ENCODE data around the gene NUDT3. TPM values are rescaled to one million over a fixed set of nuclear protein-coding genes. Genes with fewer than 3 reads are reported as not detected.

Gene NUDT3
- total RNA-seq, 1 experiment from 2014 or later = 25.2 TPM

DNA sequence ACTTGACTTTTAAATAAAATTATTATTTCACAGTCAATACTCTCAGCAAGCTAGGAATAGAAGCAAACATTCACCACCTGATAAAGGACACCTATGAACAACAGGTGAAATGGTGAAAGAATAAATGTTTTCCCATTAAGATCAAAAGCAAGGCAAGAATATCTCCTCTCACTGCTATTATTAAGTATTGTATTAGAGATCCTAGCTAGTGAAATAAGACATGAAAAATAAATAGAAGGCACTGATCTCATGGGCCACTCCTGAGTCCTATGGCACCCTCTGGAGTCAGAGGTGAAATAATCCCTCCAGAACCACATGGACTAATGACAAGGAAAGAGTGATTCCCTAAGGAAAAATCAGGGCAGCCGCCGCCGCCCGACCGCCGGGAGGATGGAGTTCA is 4.0 kb upstream of the NUDT3 start:
- TF ChIP-seq CBX3 (IDR thresholded peaks at IDR 0.05; ENCODE audit: low read depth) = peak; percentile 48; the same call in 1 of the 2 replicates
- TF ChIP-seq SRF (IDR thresholded peaks at IDR 0.05; ENCODE audit: low read depth) = no peak
- Histone ChIP-seq H3K9me3 (ENCODE audit: control insufficient read depth in 1 of 2, insufficient read depth in 1 of 2, low read depth in 1 of 2, low read length in 2 of 2) (no peaks in the 10 kb centered on the region), H3K9ac (ENCODE audit: low read length) (no peak overlapping the region), H3K4me1 (ENCODE audit: control insufficient read depth in 1 of 2, insufficient read depth in 2 of 2, low read length in 2 of 2) (peaks cover 5 to 6% of the 10 kb centered on the region in 2 experiments; a peak in 2 of 4 replicates), H2AFZ (ENCODE audit: low read depth, low read length, poor library complexity, severe bottlenecking) (no peak overlapping the region), H3K27ac (ENCODE audit: low read depth, low read length) (no peak overlapping the region), H3K9me2 (ENCODE audit: insufficient read depth) (no peaks in the 10 kb centered on the region), H4K20me1 (ENCODE audit: insufficient read depth) (no peaks in the 10 kb centered on the region), H3K4me2 (ENCODE audit: low read length) (no peak overlapping the region), H3K79me2 (ENCODE audit: insufficient read depth, low read length) (peaks cover 9% of the 10 kb centered on the region), H3K27me3 (ENCODE audit: insufficient read depth, low read length) (no peaks in the 10 kb centered on the region), H3K4me3 (replicated peaks in 1 of 2; ENCODE audit: low read depth in 1 of 2, low read length in 2 of 2) (no peak overlapping the region), H3K36me3 (ENCODE audit: control insufficient read depth in 1 of 2, insufficient read depth in 2 of 2, low read length in 2 of 2) (no peaks in the 10 kb centered on the region)
- no peak for ATAC-seq
- intact Hi-C loops (cut with micrococcal nuclease) = no loop called here
- BruUV-seq (replicated peaks) = no TSS peak
- DNase-seq (ENCODE audit: low read depth, low spot score) = no peak
- ChIA-PET RAD21 (ENCODE audit: low non-redundant PET in 1 of 2, low total read pairs in 2 of 2, uncharacterized antibody in 2 of 2, unreplicated experiment in 2 of 2) (no interaction called here), POLR2A (no interaction called here), CTCF (interaction anchor here (0.9 to 1.4 kb wide), 2 partner anchors 18 to 233 kb away, joined by 3 read pairs; no protein-coding TSS in a partner anchor)

DNA sequence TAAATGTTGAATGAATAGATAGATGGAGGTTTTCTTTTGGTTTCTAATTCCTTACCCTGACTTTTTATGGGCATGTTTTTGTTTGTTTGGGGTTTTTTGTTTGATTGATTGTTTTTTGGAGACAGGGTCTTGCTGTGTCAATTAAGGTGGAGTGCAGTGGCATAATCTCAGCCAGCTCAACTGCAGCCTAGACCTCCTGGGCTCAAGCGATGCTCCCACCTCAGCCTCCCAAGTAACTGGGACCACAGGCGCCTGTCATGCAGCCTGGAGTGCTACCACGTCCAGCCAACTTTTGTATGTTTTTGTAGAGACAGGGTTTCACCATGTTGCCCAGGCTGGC is 1.5 kb upstream of the NUDT3 start:
- H4K20me1 ChIP-seq (ENCODE audit: insufficient read depth) = no peaks in the 10 kb centered on the region
- H3K9ac ChIP-seq (ENCODE audit: low read length) = no peak overlapping the region
- intact Hi-C loops (cut with micrococcal nuclease) = loop anchor here (2.0 kb wide), 1 partner anchor 145 kb away; the partner anchor contains the start of gene SMIM29
- no peak overlapping the region for H2AFZ ChIP-seq (ENCODE audit: low read depth, low read length, poor library complexity, severe bottlenecking)
- H3K79me2 ChIP-seq (ENCODE audit: insufficient read depth, low read length) = peaks cover 34% of the 10 kb centered on the region
- POLR2A ChIA-PET = interaction anchor here (1.4 kb wide), 1 partner anchor 9 kb away, joined by 3 read pairs; no protein-coding TSS in a partner anchor
- no peaks in the 10 kb centered on the region for H3K27me3 ChIP-seq (ENCODE audit: insufficient read depth, low read length)
- H3K9me2 ChIP-seq (ENCODE audit: insufficient read depth) = no peaks in the 10 kb centered on the region
- BruUV-seq (replicated peaks) = no TSS peak
- RAD21 ChIA-PET (ENCODE audit: low non-redundant PET in 1 of 2, low total read pairs in 2 of 2, uncharacterized antibody in 2 of 2, unreplicated experiment in 2 of 2) = no interaction called here
- no peaks in the 10 kb centered on the region for H3K36me3 ChIP-seq (ENCODE audit: control insufficient read depth in 1 of 2, insufficient read depth in 2 of 2, low read length in 2 of 2)
- H3K4me3 ChIP-seq (replicated peaks in 1 of 2; ENCODE audit: low read depth in 1 of 2, low read length in 2 of 2) = no peak overlapping the region
- H3K9me3 ChIP-seq (ENCODE audit: control insufficient read depth in 1 of 2, insufficient read depth in 1 of 2, low read depth in 1 of 2, low read length in 2 of 2) = no peaks in the 10 kb centered on the region
- no peak overlapping the region for H3K27ac ChIP-seq (ENCODE audit: low read depth, low read length)
- no peak for DNase-seq (ENCODE audit: low read depth, low spot score)
- peaks cover 10 to 15% of the 10 kb centered on the region in 2 experiments for H3K4me1 ChIP-seq (ENCODE audit: control insufficient read depth in 1 of 2, insufficient read depth in 2 of 2, low read length in 2 of 2)
- no peak overlapping the region for H3K4me2 ChIP-seq (ENCODE audit: low read length)
- TF ChIP-seq POLR2AphosphoS5 (IDR thresholded peaks at IDR 0.05; ENCODE audit: low read depth, low read length) (no peak), SRF (IDR thresholded peaks at IDR 0.05; ENCODE audit: low read depth) (no peak), RAD21 (IDR thresholded peaks at IDR 0.05; ENCODE audit: low read depth) (no peak)
- TF ChIP-seq, protein P1, sequence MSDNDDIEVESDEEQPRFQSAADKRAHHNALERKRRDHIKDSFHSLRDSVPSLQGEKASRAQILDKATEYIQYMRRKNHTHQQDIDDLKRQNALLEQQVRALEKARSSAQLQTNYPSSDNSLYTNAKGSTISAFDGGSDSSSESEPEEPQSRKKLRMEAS (IDR thresholded peaks at IDR 0.05) = no peak
- CTCF ChIA-PET = no interaction called here
- ATAC-seq = no peak

Data from HCT116 (cell line).